ENCODE results near the gene NOP14. TPM values are rescaled to one million over a fixed set of nuclear protein-coding genes. Genes with fewer than 3 reads are reported as not detected.

Gene NOP14
- total RNA-seq, 4 donors from 2014 or later: 22.6 to 31.3 (median 24.7) TPM

DNA sequence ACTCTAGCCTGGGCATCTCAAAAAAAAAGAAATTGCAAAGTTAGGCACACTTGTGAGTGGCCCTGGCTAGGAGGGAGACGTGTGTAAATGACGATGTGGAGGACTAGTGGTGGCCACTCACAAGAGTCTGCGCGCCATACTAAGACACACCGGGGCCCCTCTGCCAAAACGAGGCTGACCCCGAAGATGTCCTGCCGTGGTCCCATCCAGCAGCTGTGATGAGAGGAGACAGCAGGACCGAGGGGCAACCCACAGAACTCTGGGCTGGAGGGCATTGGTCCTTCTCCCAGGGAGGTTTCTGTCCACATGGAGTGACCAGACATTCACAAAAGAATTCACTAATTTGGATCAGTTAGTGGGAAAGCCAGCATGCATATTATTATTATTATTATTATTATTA lies 47.4 kb downstream of the NOP14 start:
- Histone ChIP-seq H3K27me3 (no peaks in the 10 kb centered on the region), H3K4me1 (no peaks in the 10 kb centered on the region), H3K27ac (no peak overlapping the region), H3K36me3 (peaks cover 4 to 98% (median 26%) of the 10 kb centered on the region in 3 donors), H3K9me3 (no peaks in the 10 kb centered on the region), H3K4me3 (no peak overlapping the region)
- TF ChIP-seq, protein P1, sequence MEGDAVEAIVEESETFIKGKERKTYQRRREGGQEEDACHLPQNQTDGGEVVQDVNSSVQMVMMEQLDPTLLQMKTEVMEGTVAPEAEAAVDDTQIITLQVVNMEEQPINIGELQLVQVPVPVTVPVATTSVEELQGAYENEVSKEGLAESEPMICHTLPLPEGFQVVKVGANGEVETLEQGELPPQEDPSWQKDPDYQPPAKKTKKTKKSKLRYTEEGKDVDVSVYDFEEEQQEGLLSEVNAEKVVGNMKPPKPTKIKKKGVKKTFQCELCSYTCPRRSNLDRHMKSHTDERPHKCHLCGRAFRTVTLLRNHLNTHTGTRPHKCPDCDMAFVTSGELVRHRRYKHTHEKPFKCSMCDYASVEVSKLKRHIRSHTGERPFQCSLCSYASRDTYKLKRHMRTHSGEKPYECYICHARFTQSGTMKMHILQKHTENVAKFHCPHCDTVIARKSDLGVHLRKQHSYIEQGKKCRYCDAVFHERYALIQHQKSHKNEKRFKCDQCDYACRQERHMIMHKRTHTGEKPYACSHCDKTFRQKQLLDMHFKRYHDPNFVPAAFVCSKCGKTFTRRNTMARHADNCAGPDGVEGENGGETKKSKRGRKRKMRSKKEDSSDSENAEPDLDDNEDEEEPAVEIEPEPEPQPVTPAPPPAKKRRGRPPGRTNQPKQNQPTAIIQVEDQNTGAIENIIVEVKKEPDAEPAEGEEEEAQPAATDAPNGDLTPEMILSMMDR (IDR thresholded peaks at IDR 0.05): no peak
- TF ChIP-seq POLR2A (IDR thresholded peaks at IDR 0.05): no peak
- intact Hi-C loops (cut with DNase I): no loop called here
- 91 to 100% methylated on average over 9 of the region's 9 CpGs for WGBS, 2 donors
- DNase-seq: no peak

DNA sequence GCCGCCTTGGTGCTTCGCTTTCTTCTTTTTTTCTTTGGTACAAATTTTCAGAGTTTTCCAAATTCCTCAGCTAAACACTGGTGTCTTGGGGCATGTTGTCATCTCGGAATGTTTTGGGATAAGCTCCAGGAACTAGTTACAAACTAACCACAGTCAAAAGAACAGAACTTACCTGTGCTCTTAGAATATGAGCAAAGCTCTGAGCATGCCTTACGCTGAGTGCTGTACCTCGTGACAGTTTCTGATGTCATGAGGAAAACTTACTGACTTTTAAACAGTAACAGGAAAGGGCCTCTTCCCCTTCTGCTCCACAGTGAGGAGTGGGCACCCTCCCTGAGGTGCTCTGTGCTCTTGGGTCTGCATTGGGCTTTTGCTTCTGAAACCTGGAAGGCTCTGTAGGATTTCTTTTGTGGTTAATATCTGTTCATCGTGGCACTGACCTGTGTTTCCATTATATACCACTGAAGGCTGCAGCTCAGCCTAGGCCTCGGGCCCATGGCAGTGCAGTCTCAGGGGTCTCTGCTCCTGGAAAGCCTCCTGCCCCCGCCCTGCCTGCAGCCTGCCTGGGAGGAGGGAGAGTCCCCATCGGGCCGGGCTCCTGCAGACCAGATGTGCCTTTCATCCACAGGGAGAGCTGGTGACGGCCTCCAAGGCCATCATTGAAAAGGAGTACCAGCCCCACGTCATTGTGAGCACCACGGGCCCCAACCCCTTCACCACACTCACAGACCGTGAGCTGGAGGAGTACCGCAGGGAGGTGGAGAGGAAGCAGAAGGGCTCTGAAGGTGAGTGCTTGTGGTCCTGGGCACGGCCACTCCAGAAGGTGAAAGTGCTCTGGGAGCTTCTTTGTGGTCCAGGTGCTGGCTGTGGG lies 48.7 kb downstream of the NOP14 start:
- no peak for DNase-seq
- no peak overlapping the region for H3K4me3 ChIP-seq
- WGBS, 2 donors: 74 to 79% methylated on average over 8 to 9 of the region's 16 CpGs
- no peak overlapping the region for H3K27ac ChIP-seq
- TF ChIP-seq POLR2A (IDR thresholded peaks at IDR 0.05): no peak
- TF ChIP-seq, protein P1 (IDR thresholded peaks at IDR 0.05): no peak
- H3K9me3 ChIP-seq: no peaks in the 10 kb centered on the region
- intact Hi-C loops (cut with DNase I): no loop called here
- H3K27me3 ChIP-seq: no peaks in the 10 kb centered on the region
- no peaks in the 10 kb centered on the region for H3K4me1 ChIP-seq
- H3K36me3 ChIP-seq: peaks cover 4 to 99% (median 34%) of the 10 kb centered on the region in 3 donors

DNA sequence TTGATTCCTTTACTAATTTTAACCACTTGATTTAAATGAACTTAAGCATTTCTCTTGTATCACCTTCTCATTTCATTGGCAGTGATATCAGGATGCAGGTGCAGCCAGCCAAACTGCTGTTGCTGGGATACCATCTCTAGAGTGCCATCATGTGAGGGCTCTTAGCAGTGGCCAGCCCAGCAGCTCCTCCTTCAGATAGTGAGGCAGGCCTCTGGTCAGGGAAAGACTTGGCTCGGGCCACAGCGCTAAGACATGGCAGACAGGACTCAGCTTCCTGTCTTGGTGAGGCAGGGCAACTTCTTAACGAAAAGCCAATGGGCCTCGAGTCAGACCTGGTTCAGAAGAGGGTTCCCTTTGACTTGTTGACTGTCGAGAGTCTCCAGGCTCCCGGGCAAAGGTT lies 50.0 kb downstream of the NOP14 start:
- WGBS, 2 donors: 91 to 97% methylated on average over 4 to 5 of the region's 6 CpGs
- H3K4me3 ChIP-seq: no peak overlapping the region
- H3K36me3 ChIP-seq: peaks cover 10 to 100% (median 45%) of the 10 kb centered on the region in 3 donors
- TF ChIP-seq POLR2A (IDR thresholded peaks at IDR 0.05): no peak
- TF ChIP-seq, protein P1 (IDR thresholded peaks at IDR 0.05): no peak
- H3K27ac ChIP-seq: no peak overlapping the region
- no peaks in the 10 kb centered on the region for H3K27me3 ChIP-seq
- intact Hi-C loops (cut with DNase I): no loop called here
- no peak for DNase-seq
- H3K9me3 ChIP-seq: no peaks in the 10 kb centered on the region
- no peaks in the 10 kb centered on the region for H3K4me1 ChIP-seq

- no peaks in the 10 kb centered on the region for H3K9me3 ChIP-seq
- DNase-seq: no peak
- WGBS, 2 donors: 75 to 80% methylated on average over 2 to 3 of the region's 3 CpGs
- no peak overlapping the region for H3K4me3 ChIP-seq
- no peaks in the 10 kb centered on the region for H3K4me1 ChIP-seq
- no peaks in the 10 kb centered on the region for H3K27me3 ChIP-seq
- H3K36me3 ChIP-seq: peaks cover 10 to 100% (median 52%) of the 10 kb centered on the region in 3 donors
- intact Hi-C loops (cut with DNase I): no loop called here
- no peak for TF ChIP-seq POLR2A (IDR thresholded peaks at IDR 0.05)
- TF ChIP-seq, protein P1 (IDR thresholded peaks at IDR 0.05): no peak
- H3K27ac ChIP-seq: no peak overlapping the region
Observed at GRCh38 chr4:2911868-2912267, 51.3 kb downstream of the NOP14 start.

DNA sequence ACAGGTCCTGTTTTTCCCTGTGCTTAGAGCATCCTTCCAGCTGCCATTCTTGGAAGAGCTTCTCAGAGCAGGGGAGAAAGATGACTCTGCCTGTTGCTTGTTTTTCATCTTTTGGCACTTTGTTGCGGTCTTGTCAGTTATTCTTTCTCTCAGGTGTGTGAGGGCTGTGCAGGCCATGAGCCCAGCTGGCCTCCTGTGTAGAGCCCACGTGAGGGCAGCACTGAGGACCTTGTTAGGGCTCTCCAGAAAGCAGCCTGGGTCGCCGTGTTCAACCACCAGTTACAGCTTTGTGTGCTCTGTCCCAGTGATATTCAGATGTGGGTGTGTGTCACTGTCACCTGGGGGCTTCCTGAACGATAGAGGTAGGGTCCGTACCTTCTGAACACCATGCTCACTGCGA lies 52.8 kb downstream of the NOP14 start:
- Histone ChIP-seq H3K9me3 (no peaks in the 10 kb centered on the region), H3K27ac (no peak overlapping the region), H3K4me3 (no peak overlapping the region), H3K27me3 (no peaks in the 10 kb centered on the region), H3K4me1 (no peaks in the 10 kb centered on the region), H3K36me3 (peaks cover 16 to 100% (median 56%) of the 10 kb centered on the region in 3 donors)
- 95 to 96% methylated on average over 4 to 5 of the region's 7 CpGs for WGBS, 2 donors
- intact Hi-C loops (cut with DNase I): no loop called here
- TF ChIP-seq, protein P1 (IDR thresholded peaks at IDR 0.05): no peak
- TF ChIP-seq POLR2A (IDR thresholded peaks at IDR 0.05): no peak
- DNase-seq: no peak
